Mesendoderm (in vitro differentiated cells): Measurements from ENCODE around the gene SPRYD3.

Source experiments
- DNase-seq: peaks from one replicate; pipeline ENCODE4 v3.0.0; 2013
- H2AK5ac ChIP-seq: 2 replicates; pipeline ENCODE4 v1.6.1; 2013; ENCODE audit warnings: low read length, inconsistent platforms
- H2BK120ac ChIP-seq: 2 replicates; pipeline ENCODE4 v1.6.1; 2013; ENCODE audit warnings: low read depth, mild to moderate bottlenecking, low read length, moderate library complexity, mixed read lengths
- H2BK15ac ChIP-seq: replicated peaks from 2 replicates; pipeline ENCODE4 v1.6.1; 2013; ENCODE audit warnings: low read depth, mild to moderate bottlenecking, moderate library complexity
- H2BK5ac ChIP-seq: 2 replicates; pipeline ENCODE4 v1.6.1; 2013; ENCODE audit warnings: low read length, inconsistent platforms
- H3K18ac ChIP-seq: 2 replicates; pipeline ENCODE4 v1.6.1; 2013; ENCODE audit warnings: mild to moderate bottlenecking, low read length, mixed read lengths
- H3K23ac ChIP-seq: one replicate; pipeline ENCODE4 v1.6.1; 2013; ENCODE audit warnings: low read length
- H3K27ac ChIP-seq: 2 replicates; pipeline ENCODE4 v1.5.1; 2013; ENCODE audit warnings: low read depth, mild to moderate bottlenecking, inconsistent platforms, low read length, moderate library complexity
- H3K27me3 ChIP-seq: 2 replicates; pipeline ENCODE4 v1.6.1; 2013; ENCODE audit warnings: low read length, control low read depth, mild to moderate bottlenecking, inconsistent platforms; ENCODE audit not compliant: insufficient read depth, poor library complexity
- H3K36me3 ChIP-seq: 2 replicates; pipeline ENCODE4 v1.6.1; 2013; ENCODE audit warnings: low read length, inconsistent platforms; ENCODE audit not compliant: control insufficient read depth, insufficient read depth
- H3K4ac ChIP-seq: one replicate; pipeline ENCODE4 v1.6.1; 2013; ENCODE audit warnings: low read depth, mild to moderate bottlenecking, low read length, moderate library complexity
- H3K4me1 ChIP-seq: 2 replicates; pipeline ENCODE4 v1.6.1; 2013; ENCODE audit warnings: low read depth, low read length, inconsistent platforms; ENCODE audit not compliant: control insufficient read depth
- H3K4me2 ChIP-seq: 2 replicates; pipeline ENCODE4 v1.6.1; 2013; ENCODE audit warnings: low read length
- H3K4me3 ChIP-seq: 2 replicates; pipeline ENCODE4 v1.5.1; 2013; ENCODE audit warnings: mild to moderate bottlenecking, low read length
- H3K56ac ChIP-seq: one replicate; pipeline ENCODE4 v1.6.1; 2013; ENCODE audit warnings: low read length
- H3K79me1 ChIP-seq: 2 replicates; pipeline ENCODE4 v1.6.1; 2013; ENCODE audit warnings: low read length, inconsistent platforms
- H3K79me2 ChIP-seq: 2 replicates; pipeline ENCODE4 v1.6.1; 2013; ENCODE audit warnings: mild to moderate bottlenecking, low read length; ENCODE audit not compliant: control insufficient read depth, insufficient read depth
- H3K9ac ChIP-seq: 2 replicates; pipeline ENCODE4 v1.6.1; 2013; ENCODE audit warnings: low read length, inconsistent platforms
- H4K5ac ChIP-seq: one replicate; pipeline ENCODE4 v1.6.1; 2013; ENCODE audit warnings: low read length
- H4K8ac ChIP-seq: one replicate; pipeline ENCODE4 v1.6.1; 2013; ENCODE audit warnings: low read depth, mild to moderate bottlenecking, control low read depth, low read length, moderate library complexity
- WGBS: extraction: QIAGEN DNeasy Blood & Tissue Kit; methylation state at CpG from one replicate; pipeline ENCODE4 v1.1.7; 2013; ENCODE audit warnings: low lambda C conversion rate, missing lambda C conversion rate; ENCODE audit not compliant: insufficient coverage; ENCODE audit errors: extremely low coverage; 5-methylcytosine and 5-hydroxymethylcytosine counted together

Gene SPRYD3

DNA sequence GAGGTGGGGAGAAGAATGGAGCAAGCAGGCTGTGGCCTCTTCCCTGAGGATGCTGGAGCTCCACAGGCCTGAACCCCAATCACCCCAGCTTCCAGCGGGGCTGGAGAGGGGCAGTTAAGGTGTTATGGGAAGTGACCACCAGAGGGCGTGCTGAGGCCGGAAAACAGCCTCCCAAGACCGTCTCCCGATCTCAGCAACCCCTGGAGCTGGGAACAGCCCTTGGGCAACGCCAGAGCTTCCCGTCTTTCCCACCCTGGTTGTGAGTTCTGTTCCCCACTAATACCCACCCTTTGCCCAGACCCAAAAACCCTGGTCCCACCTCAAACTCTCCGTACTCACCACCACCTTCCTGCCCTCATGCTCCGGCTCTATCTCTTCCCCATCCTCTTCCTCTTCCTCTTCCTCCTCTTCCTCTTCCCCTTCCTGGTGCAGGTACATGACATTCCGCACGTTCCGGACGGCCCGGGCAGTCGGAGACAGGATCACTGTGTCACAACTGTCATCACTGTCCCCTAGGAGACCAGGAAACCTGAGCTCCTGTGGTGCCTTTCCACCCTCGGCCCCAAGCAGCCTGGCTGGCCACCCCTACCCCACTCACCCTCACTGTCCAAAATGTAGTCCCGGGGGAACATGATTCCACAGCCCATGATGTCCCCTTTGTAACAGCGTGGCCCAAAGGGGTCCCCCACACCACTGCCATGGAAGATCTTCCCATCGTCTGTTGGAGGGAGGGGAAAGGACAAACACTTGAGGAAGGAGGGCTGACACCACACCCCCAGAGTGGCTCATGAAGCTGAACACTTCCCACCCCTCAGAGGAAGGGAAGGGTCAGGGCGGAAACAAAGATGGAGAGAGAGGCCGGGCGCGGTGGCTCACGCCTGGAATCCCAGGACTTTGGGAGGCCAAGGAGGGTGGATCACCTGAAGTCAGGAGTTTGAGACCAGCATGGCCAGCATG lies 12.9 kb downstream of the SPRYD3 start:
- H3K27me3 ChIP-seq = no peaks in the 10 kb centered on the region
- H3K4me3 ChIP-seq = no peak overlapping the region
- peaks cover 1% of the 10 kb centered on the region for H3K36me3 ChIP-seq
- no peak overlapping the region for H2BK120ac ChIP-seq
- no peak overlapping the region for H2BK5ac ChIP-seq
- no peak overlapping the region for H3K4me2 ChIP-seq
- H2BK15ac ChIP-seq = no peak overlapping the region
- H3K4ac ChIP-seq = no peak overlapping the region
- H3K4me1 ChIP-seq = no peaks in the 10 kb centered on the region
- H3K79me1 ChIP-seq = no peaks in the 10 kb centered on the region
- H2AK5ac ChIP-seq = no peak overlapping the region
- H3K56ac ChIP-seq = peak overlapping the region; percentile 40
- H3K18ac ChIP-seq = no peak overlapping the region
- DNase-seq = peak; percentile 74
- no peak overlapping the region for H3K27ac ChIP-seq
- no peak overlapping the region for H3K23ac ChIP-seq
- no peak overlapping the region for H3K9ac ChIP-seq
- no peak overlapping the region for H4K8ac ChIP-seq
- no peak overlapping the region for H4K5ac ChIP-seq
- no peaks in the 10 kb centered on the region for H3K79me2 ChIP-seq
- no CpG with 5 or more reads among the region's 24 CpGs for WGBS

DNA sequence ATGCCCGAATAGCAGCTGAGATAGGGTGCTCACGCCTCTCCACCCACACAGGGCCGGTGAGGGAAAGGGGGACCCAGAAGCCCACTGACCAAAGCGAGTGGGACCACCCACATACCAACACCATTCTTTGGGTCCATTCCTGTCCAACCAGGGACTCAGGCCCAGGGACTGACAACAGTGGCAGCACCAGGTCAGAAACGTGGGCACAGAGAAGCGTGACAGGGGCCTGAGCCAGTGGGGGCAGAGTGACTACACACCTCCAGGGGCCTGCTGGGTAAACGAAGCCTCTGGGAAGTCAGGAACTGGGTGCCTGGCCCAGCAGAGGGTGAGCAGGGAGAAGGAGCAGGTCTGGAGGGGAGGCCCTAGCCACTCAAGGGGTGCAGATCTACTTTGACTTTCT lies 13.7 kb downstream of the SPRYD3 start:
- no peak overlapping the region for H3K4me3 ChIP-seq
- no peak overlapping the region for H2BK15ac ChIP-seq
- no peak overlapping the region for H2BK5ac ChIP-seq
- no peak overlapping the region for H3K9ac ChIP-seq
- H3K79me1 ChIP-seq = no peaks in the 10 kb centered on the region
- no peak overlapping the region for H2BK120ac ChIP-seq
- H4K5ac ChIP-seq = no peak overlapping the region
- no peak overlapping the region for H3K56ac ChIP-seq
- no peak overlapping the region for H3K27ac ChIP-seq
- no peak overlapping the region for H3K4ac ChIP-seq
- no peaks in the 10 kb centered on the region for H3K79me2 ChIP-seq
- no peak overlapping the region for H3K4me2 ChIP-seq
- H2AK5ac ChIP-seq = no peak overlapping the region
- H3K23ac ChIP-seq = no peak overlapping the region
- H4K8ac ChIP-seq = no peak overlapping the region
- H3K4me1 ChIP-seq = no peaks in the 10 kb centered on the region
- no peak overlapping the region for H3K18ac ChIP-seq
- H3K36me3 ChIP-seq = peaks cover 1% of the 10 kb centered on the region
- no peaks in the 10 kb centered on the region for H3K27me3 ChIP-seq
- no CpG with 5 or more reads among the region's 7 CpGs for WGBS
- no peak for DNase-seq

DNA sequence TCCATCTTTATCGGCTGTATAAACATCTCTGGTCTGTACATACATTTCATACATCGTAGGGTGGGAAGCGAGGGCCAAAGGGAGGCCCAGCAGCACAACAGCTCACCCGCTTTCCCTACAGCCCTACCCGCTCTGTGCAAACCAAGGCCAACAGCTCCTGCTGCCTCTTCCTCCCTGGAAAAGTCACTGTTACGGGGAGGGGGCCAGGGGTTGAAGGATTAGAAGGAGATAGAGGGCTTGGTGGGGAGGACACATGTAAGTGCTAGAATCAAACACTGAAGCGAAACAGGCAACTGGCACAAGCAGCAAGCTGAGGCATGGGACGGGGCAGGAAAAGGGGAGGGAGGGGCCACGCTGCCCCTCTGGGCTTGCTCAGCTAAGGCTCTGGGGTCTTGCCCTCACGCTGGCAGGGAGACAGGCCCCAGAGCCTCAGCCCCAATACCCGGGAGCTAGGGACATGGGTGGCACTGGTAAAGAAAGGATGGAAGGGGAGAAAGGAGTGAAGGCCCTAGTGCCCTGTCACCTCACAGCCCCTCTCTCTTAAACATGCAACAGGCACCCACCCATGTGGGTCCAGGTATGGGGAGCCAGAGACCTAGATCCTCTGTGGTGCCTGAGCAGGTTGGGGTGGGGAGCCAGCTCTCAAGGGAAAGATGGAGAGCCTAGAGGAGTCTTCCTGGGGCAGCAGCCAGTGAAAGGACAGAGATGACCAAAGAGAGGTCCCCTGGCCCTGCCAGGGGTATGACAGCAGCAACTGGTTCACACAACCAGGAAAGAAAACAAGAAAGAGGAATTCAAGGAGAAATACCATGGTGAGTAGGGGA lies 14.4 kb downstream of the SPRYD3 start:
- no peaks in the 10 kb centered on the region for H3K79me2 ChIP-seq
- H3K27me3 ChIP-seq = no peaks in the 10 kb centered on the region
- H4K5ac ChIP-seq = no peak overlapping the region
- H3K27ac ChIP-seq = no peak overlapping the region
- H3K79me1 ChIP-seq = no peaks in the 10 kb centered on the region
- peaks cover 1% of the 10 kb centered on the region for H3K36me3 ChIP-seq
- WGBS = no CpG with 5 or more reads among the region's 11 CpGs
- no peak for DNase-seq
- H2AK5ac ChIP-seq = no peak overlapping the region
- no peak overlapping the region for H3K18ac ChIP-seq
- no peaks in the 10 kb centered on the region for H3K4me1 ChIP-seq
- no peak overlapping the region for H2BK120ac ChIP-seq
- H3K4ac ChIP-seq = no peak overlapping the region
- H4K8ac ChIP-seq = no peak overlapping the region
- no peak overlapping the region for H3K23ac ChIP-seq
- H3K56ac ChIP-seq = no peak overlapping the region
- no peak overlapping the region for H3K9ac ChIP-seq
- H3K4me2 ChIP-seq = no peak overlapping the region
- H2BK5ac ChIP-seq = no peak overlapping the region
- H3K4me3 ChIP-seq = no peak overlapping the region
- H2BK15ac ChIP-seq = no peak overlapping the region

DNA sequence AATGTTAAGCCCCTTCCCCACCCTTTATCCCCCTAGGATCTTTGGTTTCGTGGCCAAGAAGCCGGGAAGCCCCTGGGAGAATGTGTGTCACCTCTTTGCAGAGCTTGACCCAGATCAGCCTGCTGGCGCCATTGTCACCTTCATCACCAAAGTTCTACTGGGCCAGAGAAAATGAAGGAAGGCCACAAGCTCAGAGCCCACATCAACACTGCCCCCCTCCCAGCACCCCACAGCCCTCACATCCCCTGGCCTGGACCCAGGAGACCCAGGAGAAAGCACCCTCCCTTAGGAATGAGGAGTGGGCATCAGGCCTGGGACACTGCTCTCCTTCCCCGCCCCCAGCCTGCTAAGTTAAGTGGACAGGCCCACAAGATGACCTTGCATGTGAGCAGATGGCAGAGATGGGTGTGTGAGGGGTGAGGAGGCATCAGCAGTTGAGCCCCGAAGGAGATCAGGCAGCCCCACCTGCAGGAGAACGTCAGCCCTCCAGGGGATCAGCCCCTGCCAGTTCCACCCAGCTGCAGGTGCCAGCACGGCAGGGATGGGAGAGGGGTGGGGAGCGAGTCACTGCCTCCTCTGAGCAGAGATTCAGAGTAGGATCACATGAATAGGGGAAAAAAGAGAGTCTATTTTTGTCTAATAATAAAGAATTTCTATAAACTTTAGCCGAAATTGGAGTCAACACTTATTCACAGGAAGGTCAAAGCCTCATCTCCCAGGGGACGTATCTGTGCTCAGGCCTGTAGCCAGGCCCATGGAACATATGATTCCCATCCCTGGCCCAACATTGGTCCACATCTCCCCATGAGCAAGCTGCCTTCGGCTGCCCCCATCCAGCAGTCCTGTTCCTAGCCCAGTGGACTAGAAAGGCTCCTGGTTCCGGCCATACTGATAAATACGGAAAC lies 15.2 kb downstream of the SPRYD3 start:
- H2BK5ac ChIP-seq = no peak overlapping the region
- H3K4ac ChIP-seq = no peak overlapping the region
- no peak overlapping the region for H3K9ac ChIP-seq
- H3K18ac ChIP-seq = no peak overlapping the region
- H3K23ac ChIP-seq = no peak overlapping the region
- H2AK5ac ChIP-seq = no peak overlapping the region
- H4K8ac ChIP-seq = no peak overlapping the region
- H3K56ac ChIP-seq = no peak overlapping the region
- H3K79me2 ChIP-seq = no peaks in the 10 kb centered on the region
- H3K4me1 ChIP-seq = no peaks in the 10 kb centered on the region
- H3K36me3 ChIP-seq = peaks cover 1% of the 10 kb centered on the region
- no peak overlapping the region for H4K5ac ChIP-seq
- DNase-seq = no peak
- no peaks in the 10 kb centered on the region for H3K27me3 ChIP-seq
- H3K27ac ChIP-seq = no peak overlapping the region
- no peak overlapping the region for H3K4me3 ChIP-seq
- no peak overlapping the region for H2BK15ac ChIP-seq
- H2BK120ac ChIP-seq = no peak overlapping the region
- H3K4me2 ChIP-seq = no peak overlapping the region
- no peaks in the 10 kb centered on the region for H3K79me1 ChIP-seq
- no CpG with 5 or more reads among the region's 13 CpGs for WGBS

DNA sequence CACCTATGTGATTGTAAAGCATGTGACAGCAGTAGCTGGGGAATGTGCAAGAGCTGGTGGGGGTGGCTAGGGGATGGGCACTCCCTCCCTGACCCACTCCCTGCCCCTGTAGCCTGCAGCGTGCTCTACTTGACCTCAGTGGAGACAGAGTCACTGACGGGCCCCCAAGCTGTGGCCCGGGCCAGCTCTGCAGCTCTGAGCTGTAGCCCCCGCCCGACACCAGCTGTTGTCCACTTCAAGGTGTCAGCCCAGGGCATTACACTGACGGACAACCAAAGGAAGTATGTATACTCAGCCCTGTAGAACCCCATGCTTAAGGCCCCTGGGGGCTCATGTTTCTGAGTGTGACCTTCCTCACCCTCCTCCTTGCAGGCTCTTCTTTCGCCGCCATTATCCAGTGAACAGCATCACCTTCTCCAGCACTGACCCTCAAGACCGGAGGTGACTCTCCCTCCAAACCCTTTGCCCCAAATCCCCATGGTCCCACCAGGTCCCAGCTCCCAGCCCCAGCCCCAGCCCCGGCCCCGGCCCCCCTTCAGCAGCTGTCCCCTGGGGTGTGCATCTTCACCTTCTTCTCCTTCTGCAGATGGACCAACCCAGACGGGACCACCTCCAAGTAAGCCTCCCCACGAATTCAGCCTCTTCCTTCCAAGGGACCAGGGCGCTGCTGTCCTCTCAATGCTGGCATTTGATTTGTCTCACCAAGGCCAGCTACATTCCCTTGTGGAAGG lies 16.0 kb downstream of the SPRYD3 start:
- Histone ChIP-seq H3K4me3 (no peak overlapping the region), H3K56ac (no peak overlapping the region), H3K36me3 (peaks cover 1% of the 10 kb centered on the region), H2AK5ac (no peak overlapping the region), H2BK120ac (no peak overlapping the region), H4K5ac (no peak overlapping the region), H3K4me1 (no peaks in the 10 kb centered on the region), H3K4ac (no peak overlapping the region), H3K23ac (no peak overlapping the region), H3K79me2 (no peaks in the 10 kb centered on the region), H3K27ac (no peak overlapping the region), H2BK5ac (no peak overlapping the region), H3K79me1 (no peaks in the 10 kb centered on the region), H4K8ac (no peak overlapping the region), H3K4me2 (no peak overlapping the region), H3K9ac (no peak overlapping the region), H2BK15ac (no peak overlapping the region), H3K27me3 (no peaks in the 10 kb centered on the region), H3K18ac (no peak overlapping the region)
- WGBS = no CpG with 5 or more reads among the region's 14 CpGs
- DNase-seq = no peak
